ENCODE data around the gene LCE3C. TPM values are rescaled to one million over a fixed set of nuclear protein-coding genes. Genes with fewer than 3 reads are reported as not detected.

Gene LCE3C
- total and polyA plus RNA-seq, 2 donors (not counting 3 experiments of a cell fraction or from before 2014, with no cell fraction given): not detected

DNA sequence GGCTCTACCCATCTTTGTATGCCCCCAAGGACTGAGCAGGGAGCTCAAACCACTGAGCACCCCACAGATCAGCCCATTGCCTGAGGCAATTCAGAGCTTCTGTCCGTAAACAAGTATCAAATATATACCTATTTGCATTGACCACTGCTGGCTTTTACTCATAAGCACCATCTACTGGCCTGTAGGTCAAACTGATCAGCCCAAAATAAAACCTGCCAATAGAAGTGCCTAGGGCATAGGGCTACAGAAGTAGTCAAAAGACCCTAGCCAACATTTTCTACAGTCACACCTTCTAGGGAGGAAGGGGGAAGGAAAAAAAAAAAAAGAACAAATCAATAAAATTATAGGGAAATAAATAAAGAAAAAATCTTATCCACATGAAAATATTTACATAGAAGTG, 14.4 kb upstream of the LCE3C start:
- no peaks in the 10 kb centered on the region for H3K36me3 ChIP-seq (ENCODE audit: control insufficient read depth in 2 of 2, extremely low read depth in 1 of 2, insufficient read depth in 2 of 2, low read length in 2 of 2)
- no peaks in the 10 kb centered on the region for H4K20me1 ChIP-seq (replicated peaks; ENCODE audit: control insufficient read depth, extremely low read depth, insufficient read depth, low read length)
- intact Hi-C loops (cut with micrococcal nuclease): no loop called here
- dilution Hi-C loops (cut with MboI; ENCODE audit: extremely low pct_ligation_motif_present, low sequenced_read_pairs): no loop called here
- H3K27ac ChIP-seq (ENCODE audit: insufficient read depth, low read depth, low read length): no peak overlapping the region
- no peak overlapping the region for H3K9ac ChIP-seq (replicated peaks; ENCODE audit: extremely low read depth, insufficient read depth, low read length)
- POLR2A ChIA-PET: no interaction called here
- CTCF ChIA-PET: no interaction called here
- H3K9me3 ChIP-seq (replicated peaks; ENCODE audit: control insufficient read depth, insufficient read depth, low read length): no peaks in the 10 kb centered on the region
- H3K4me3 ChIP-seq (replicated peaks in 1 of 3; ENCODE audit: insufficient read depth in 1 of 3, low read depth in 1 of 3, low read length in 3 of 3): no peak overlapping the region
- H3K4me1 ChIP-seq (ENCODE audit: control insufficient read depth, extremely low read depth, insufficient read depth, low read length): no peaks in the 10 kb centered on the region
- FAIRE-seq: no peak
- no peaks in the 10 kb centered on the region for H3K9me1 ChIP-seq (replicated peaks; ENCODE audit: control insufficient read depth, extremely low read depth, insufficient read depth, low read length)
- H3K27me3 ChIP-seq (ENCODE audit: control insufficient read depth in 2 of 2, insufficient read depth in 2 of 2, low read length in 2 of 2): no peaks in the 10 kb centered on the region
- H3K4me2 ChIP-seq (ENCODE audit: insufficient read depth, low read length): no peak overlapping the region
- no peaks in the 10 kb centered on the region for H3K79me2 ChIP-seq (ENCODE audit: control insufficient read depth, insufficient read depth, low read length)
- no peak overlapping the region for H2AFZ ChIP-seq (ENCODE audit: low read depth, low read length)
- TF ChIP-seq POLR2AphosphoS5 (IDR thresholded peaks at IDR 0.05; ENCODE audit: insufficient read depth, low read depth, low read length) (no peak), CTCF (IDR thresholded peaks at IDR 0.05; ENCODE audit: extremely low read depth in 1 of 2, insufficient read depth in 1 of 2, low read depth in 1 of 2, low read length in 2 of 2) (no peak), EZH2 (IDR thresholded peaks at IDR 0.05; ENCODE audit: borderline replicate concordance, low read depth, low read length, severe bottlenecking) (no peak), GATA2 (IDR thresholded peaks at IDR 0.05; ENCODE audit: insufficient read depth, insufficient read length, low read depth, low read length) (no peak), POLR2A (IDR thresholded peaks at IDR 0.05; ENCODE audit: low read depth, low read length) (no peak), FOS (IDR thresholded peaks at IDR 0.05; ENCODE audit: borderline replicate concordance, insufficient read depth, low read length) (no peak), MYC (IDR thresholded peaks at IDR 0.05; ENCODE audit: low read depth, low read length) (no peak), JUN (IDR thresholded peaks at IDR 0.05; ENCODE audit: borderline replicate concordance, insufficient read depth, insufficient read length, low read depth) (no peak)
- TF ChIP-seq, protein P1, sequence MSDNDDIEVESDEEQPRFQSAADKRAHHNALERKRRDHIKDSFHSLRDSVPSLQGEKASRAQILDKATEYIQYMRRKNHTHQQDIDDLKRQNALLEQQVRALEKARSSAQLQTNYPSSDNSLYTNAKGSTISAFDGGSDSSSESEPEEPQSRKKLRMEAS (IDR thresholded peaks at IDR 0.05; ENCODE audit: insufficient read depth, insufficient read length): no peak
- BruUV-seq (replicated peaks): no TSS peak
- no peak for DNase-seq (ENCODE audit: low read depth, low spot score)

All from endothelial cell of umbilical vein (primary cell).